ENCODE results near the gene CENPB.
A peak's percentile ranks its signal among the peaks of the same experiment; 100 is the strongest.
"Not testable (repeated sequence)": the region's sequence is repeated elsewhere in the genome, so short reads cannot be mapped to it uniquely, and the experiment has no call there.

The CENPB gene, protein sequence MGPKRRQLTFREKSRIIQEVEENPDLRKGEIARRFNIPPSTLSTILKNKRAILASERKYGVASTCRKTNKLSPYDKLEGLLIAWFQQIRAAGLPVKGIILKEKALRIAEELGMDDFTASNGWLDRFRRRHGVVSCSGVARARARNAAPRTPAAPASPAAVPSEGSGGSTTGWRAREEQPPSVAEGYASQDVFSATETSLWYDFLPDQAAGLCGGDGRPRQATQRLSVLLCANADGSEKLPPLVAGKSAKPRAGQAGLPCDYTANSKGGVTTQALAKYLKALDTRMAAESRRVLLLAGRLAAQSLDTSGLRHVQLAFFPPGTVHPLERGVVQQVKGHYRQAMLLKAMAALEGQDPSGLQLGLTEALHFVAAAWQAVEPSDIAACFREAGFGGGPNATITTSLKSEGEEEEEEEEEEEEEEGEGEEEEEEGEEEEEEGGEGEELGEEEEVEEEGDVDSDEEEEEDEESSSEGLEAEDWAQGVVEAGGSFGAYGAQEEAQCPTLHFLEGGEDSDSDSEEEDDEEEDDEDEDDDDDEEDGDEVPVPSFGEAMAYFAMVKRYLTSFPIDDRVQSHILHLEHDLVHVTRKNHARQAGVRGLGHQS

DNA sequence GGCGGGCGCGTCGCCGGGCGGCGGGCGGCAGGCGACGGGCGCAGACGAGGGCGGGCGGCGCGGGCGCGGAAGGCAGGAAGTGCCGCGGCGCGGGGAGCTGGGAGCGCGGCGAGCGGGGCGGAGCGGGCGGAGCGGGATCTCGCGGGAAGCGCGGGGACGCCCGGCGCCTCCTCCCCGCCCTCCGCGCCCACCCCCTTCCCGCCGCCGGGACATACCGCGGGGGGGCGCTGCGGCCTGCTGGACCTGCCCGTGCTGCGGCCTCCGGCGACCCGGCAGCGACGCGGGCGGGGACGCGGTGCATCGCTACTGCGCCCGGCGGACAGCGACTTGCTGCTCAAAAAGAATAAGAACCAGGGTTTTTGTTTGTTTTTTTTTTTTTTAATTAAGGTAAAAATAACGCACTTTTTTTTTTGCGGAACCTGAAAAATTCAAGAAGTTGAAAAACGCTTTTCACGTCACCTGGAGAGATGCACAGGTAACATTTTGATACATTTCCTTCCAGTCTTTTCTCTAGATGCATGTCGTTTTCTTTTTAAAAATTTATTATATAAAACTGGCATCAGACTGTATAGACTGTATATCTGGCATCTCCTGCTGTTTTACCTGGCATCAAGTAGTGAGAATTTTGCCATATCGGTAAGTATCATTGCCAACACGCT, at the start of gene CENPB:
Gene CENPB, minus strand, starts transcription at position 76 of the 659 bp plus-strand sequence. CDS start 257 bp downstream, outside the sequence.
- peak; percentile 82 for DNase-seq
- in situ Hi-C loops (cut with HindIII; ENCODE audit: low pct_ligation_motif_present, low pct_unique_long_range_greater_than_20kb, low sequenced_read_pairs) = no loop called here

DNA sequence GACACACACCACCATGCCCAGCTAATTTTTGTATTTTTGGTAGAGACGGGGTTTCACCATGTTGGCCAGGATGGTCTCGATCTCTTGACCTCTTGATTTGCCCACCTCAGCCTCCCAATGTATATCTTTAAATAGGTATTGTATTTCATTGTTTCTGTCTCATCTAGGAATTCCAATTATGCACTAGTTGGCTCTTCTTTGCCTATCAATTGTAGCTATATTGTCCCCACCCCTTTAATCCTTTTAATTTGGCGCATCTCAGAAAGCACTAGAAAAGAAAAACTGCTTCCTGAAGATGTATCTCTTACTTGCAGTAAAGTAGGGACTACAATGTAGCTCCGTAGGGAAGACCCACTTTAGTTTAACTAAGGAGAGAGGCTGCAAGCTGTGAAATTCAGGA, 49.6 kb upstream of the CENPB start:
- in situ Hi-C loops (cut with HindIII; ENCODE audit: low pct_ligation_motif_present, low pct_unique_long_range_greater_than_20kb, low sequenced_read_pairs) = no loop called here
- DNase-seq = no peak

DNA sequence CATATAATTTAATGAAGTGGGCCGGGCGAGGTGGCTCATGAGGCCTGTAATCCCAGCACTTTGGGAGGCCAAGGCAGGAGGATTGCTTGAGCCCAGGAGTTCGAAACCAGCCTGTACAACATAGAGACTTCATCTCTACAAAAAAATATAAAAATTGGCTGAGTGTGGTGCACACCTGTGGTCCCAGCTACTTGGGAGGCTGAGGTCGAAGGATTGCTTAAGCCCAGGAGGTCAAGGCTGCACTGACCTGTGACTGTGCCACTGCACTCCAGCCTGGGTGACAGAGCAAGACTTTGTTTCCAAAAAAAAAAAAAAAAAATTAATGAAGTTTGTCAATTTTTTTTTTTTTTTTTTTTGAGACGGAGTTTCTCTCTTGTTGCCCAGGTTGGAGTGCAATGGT, 43.4 kb upstream of the CENPB start:
- DNase-seq; in situ Hi-C loops (cut with HindIII; ENCODE audit: low pct_ligation_motif_present, low pct_unique_long_range_greater_than_20kb, low sequenced_read_pairs): not testable (repeated sequence)

DNA sequence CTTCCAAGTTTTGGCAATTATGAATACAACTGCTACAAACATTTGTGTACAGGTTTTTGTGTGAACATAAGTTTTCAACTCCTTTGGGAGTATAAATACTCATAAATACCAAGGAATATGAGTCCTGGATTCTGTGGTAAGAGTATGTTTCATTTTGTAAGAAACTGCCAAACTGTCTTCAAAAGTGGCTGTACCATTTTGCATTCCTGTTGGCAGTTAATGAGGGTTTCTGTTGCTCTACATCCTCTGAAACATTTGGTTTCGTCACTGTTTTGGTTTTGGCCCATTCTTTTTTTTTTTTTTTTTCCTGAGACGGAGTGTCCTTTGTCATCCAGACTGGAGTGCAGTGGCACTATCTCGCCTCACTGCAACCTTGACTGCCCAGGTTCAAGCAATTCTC, 42.3 kb upstream of the CENPB start:
- in situ Hi-C loops (cut with HindIII; ENCODE audit: low pct_ligation_motif_present, low pct_unique_long_range_greater_than_20kb, low sequenced_read_pairs) = no loop called here
- no peak for DNase-seq

DNA sequence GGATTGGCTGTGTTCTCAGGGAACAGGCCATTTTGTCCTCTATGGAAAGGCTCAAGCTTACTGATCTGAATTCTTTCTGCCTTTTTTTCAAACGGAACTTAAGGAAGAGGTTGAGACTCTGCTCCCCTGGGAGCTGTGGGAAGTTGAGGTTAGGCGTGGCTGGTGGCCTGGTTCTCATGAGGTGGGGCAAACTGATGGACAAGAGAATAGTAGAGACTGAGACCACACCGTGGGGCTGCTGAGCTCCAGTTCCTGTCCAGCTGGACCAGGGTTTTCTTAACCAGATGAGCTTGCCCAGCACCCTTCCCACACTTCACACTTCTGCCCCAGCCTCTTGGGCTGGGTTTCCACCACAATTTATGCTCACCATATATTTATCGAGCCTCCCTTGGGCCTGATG, 39.9 kb upstream of the CENPB start:
- in situ Hi-C loops (cut with HindIII; ENCODE audit: low pct_ligation_motif_present, low pct_unique_long_range_greater_than_20kb, low sequenced_read_pairs) = no loop called here
- no peak for DNase-seq

DNA sequence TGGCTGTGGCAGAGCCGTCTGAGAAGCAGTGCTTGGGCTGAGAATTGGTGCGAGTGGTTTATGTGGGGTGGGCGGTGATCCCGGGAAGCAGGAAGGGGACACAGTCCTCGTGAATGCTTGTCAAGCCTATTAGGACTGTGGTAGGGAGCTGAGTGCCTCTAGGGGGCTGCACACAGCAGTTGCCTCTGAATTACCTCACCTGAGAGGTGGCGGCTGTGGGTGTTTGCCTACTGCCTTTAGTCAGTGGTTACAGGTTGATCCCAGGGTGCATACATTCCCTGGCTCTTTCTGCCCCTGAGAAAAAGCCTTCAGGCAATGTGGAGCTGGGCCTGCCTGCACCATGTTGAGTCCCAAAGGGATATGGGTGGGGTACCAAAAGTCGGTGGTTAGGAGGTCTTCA, 39.0 kb upstream of the CENPB start:
- in situ Hi-C loops (cut with HindIII; ENCODE audit: low pct_ligation_motif_present, low pct_unique_long_range_greater_than_20kb, low sequenced_read_pairs) = no loop called here
- DNase-seq = no peak

DNA sequence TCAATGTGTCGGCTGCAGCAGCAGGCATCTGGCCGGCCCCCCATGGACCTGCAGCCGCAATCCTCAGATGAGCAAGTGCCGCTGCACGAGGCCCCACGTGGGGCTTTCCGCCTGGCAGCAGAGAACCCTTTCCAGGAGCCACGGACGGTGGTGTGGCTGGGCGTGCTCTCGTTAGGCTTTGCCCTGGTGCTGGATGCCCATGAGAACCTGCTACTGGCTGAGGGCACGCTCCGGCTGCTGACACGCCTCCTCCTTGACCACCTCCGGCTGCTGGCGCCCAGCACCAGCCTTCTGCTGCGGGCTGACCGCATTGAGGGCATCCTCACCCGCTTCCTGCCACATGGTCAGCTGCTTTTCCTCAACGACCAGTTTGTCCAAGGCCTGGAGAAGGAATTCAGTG, 37.3 kb upstream of the CENPB start:
- in situ Hi-C loops (cut with HindIII; ENCODE audit: low pct_ligation_motif_present, low pct_unique_long_range_greater_than_20kb, low sequenced_read_pairs) = no loop called here
- DNase-seq = no peak

DNA sequence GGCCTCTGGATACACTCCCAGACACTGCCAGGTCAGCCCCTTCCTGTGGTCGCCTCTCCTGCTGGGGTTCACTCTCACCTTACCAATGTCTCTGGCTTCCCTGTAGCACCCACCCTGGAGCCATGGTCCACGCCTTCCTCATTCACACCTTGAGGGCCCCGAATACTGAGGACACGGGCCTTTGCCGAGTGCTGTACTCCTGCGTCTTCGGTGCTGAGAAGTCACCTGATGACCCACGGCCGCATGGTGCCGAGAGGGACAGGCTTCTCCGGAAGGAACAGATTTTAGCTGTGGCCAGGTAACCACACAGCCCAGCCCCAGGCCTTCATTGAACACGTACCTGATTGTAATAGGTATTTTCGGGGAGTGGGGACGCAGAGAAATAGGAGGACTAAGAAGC, 35.5 kb upstream of the CENPB start:
- no peak for DNase-seq
- in situ Hi-C loops (cut with HindIII; ENCODE audit: low pct_ligation_motif_present, low pct_unique_long_range_greater_than_20kb, low sequenced_read_pairs) = no loop called here

DNA sequence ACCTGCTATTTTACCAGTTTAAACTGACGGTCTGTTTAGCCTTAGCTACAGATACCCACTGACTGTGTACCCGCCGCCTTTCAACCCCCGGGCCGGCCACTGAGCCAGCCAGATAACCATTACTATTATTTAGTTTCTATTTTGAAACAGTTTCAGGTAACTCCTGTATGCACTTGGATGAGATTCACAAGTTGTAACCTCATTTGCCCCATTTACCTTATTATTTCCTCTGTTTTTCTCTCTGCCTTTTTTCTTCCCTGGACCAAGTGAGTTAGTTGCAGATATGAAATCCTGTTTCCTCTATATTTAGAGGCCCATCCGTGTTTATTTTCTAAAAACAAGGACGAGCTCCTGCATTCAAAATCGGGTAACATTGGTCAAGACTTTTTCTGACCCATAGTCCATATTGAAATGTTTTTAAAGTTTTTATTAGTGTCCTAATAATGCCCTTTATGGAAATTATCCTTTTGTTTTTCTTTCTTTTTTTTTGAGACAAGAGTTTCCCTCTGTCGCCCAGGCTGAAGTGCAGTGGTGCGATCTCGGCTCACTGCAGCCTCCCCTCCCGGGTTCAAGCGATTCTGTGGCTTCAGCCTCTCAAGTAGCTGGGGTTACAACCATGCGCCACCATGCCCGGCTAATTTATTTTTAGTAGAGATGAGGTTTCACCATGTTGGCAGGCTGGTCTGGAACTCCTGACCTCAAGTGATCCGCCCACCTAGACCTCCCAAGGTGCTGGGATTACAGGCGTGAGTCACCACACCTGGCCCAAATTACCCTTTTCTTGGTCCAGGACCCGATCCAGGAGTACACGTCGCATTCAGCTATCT, 34.6 kb upstream of the CENPB start:
- DNase-seq = no peak
- in situ Hi-C loops (cut with HindIII; ENCODE audit: low pct_ligation_motif_present, low pct_unique_long_range_greater_than_20kb, low sequenced_read_pairs) = no loop called here

DNA sequence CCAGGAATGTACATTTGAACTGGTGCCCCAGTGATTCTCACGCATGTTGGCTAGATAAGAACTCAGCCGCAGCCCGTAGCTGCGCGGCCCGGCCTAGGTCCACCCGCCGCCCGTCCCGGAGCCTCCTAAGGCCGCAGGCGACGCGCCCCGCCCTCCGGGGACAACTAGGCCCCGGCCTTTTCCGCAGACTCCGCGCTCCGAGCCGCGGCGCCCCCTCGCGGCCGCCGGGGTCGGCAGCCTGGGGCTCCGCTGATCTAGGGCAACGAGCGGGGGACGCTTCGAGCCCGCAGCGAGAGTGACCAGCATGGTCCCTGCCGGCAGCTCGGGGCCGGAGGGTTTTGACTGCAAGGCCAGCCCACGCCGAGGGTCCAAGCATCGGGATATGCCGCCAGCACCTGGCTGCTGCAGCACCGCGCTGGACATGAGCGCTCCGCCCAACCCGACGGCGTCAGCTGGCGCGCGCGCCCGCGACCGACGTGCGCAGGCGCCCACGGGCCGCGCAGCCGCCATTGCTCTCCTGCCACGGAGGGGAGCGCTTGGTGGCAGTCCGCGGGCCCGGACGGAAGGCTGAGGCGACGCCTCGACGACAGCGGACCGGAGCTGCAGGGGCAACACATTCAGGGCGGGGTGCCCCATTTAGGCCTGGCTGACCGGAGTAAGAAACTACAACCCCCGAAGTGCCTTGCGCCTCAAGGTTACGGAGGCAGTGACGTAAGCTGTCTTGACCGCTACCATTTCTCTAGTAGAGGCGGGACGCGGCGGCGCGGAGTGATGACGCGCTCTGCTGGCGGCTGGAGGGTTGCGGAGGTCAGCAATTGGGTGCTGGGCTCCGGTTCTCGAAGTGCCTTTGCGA, 33.7 kb upstream of the CENPB start, which contains the start of gene AP5S1:
Gene AP5S1, plus strand, starts transcription at position 500 of the 853 bp plus-strand sequence. CDS start 1,571 bp downstream, outside the sequence.
- DNase-seq = peak; percentile 93
- in situ Hi-C loops (cut with HindIII; ENCODE audit: low pct_ligation_motif_present, low pct_unique_long_range_greater_than_20kb, low sequenced_read_pairs) = no loop called here

DNA sequence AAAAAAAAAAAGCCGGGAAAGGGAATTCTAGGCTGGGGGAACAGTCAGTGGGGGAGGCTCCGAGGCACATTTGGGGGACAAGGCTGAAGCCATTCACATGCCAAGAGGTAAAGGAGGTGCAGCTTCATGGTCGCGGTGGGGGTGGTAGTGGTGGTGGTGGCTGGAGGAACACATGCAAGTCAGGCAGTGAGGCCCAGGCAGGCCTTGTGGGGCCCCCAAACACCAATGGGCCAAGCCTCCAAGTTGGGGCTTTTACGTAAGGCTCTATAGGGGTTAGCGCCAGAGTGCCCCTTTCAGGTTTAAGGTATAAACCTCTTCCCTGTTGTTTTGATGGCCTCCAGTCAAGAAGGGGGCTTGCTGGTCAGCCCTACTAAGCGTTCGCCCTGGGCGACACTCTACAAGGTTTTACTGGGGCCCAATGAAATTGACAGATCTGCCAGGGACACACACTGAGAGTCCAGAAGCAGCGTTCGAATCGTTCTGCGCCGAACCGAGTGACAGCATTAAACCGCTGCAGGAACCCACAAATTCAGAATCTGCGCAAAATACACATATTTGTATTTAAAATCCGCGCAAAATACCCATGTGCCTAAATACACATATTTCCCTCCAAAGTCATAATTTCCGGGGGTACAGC, 33.0 kb upstream of the CENPB start:
- in situ Hi-C loops (cut with HindIII; ENCODE audit: low pct_ligation_motif_present, low pct_unique_long_range_greater_than_20kb, low sequenced_read_pairs) = no loop called here
- DNase-seq = no peak

DNA sequence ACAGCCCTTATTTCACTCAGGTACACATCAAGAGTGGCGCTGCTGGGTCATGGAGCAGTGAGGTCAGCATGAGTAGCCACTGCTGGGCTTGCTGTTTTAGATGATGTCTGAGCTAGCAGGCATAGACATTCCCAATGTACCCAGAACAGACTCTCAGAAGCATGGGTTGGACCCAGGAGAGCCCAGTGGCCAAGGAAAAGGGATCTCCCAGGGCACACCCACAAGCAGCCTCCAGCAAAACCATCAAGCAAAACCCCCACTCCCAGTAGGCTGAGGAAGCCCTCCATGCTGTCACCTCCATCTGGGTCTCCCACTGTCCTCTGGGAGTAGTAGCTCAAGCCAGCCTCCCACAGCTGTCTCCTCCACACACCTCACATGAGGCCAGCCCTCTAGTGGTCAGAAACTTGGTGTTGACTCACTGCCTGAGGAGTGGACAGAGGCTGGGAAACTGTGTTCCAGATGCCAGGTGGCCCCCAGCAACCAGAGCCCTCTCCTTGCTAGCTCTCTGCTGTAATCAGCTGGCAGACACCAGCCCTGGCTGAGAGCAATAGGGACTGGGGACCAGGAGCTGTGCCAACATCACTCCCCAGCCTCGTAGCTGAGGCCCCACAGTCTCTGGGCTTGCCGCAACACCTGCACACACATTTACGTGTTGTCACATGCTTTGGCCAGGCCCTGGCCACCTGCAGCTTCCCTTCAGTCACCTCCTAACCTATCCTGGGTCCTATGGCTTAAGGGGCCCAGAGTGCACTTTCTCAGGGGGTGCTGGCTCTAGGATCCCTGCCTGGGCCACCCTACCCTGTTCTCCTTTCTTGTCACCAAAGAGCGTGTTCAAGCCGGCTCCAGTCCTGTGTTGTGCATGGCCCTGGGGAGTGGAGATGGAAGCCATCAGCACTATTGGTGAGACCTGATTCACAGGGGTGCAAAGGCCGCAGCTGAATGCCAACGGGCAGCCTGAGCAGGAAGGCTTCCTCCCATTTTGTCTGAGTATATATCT, 31.9 kb upstream of the CENPB start:
- peak; percentile 82 for DNase-seq
- in situ Hi-C loops (cut with HindIII; ENCODE audit: low pct_ligation_motif_present, low pct_unique_long_range_greater_than_20kb, low sequenced_read_pairs) = no loop called here

DNA sequence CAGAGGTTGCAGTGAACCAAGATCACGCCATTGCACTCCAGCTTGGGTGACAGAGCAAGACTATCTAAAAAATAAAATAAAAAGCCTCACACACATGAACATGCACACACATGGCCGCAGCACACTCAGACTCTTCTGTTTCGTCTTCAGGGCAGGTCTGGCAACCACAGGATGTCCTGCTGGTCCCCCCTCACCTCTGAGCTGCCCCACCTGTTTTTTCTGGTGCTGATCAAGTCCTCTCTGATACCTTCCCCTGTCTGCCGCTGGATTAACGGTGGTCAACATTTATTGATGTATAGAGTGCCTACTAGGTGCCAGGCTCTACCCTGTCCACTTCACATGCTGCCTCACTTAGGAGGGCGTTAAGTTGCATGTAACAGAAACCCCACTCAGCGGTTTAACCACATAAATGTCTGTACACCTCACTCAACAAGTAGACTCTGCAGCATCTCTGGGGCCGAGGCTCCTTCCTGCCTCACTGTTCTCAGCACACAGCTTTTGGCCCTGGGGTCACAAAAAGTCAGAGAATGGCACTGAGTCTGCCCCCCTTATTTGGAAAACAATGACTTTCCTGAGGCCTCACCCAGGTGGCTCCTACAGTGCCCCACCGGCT, 29.3 kb upstream of the CENPB start:
- no peak for DNase-seq
- in situ Hi-C loops (cut with HindIII; ENCODE audit: low pct_ligation_motif_present, low pct_unique_long_range_greater_than_20kb, low sequenced_read_pairs) = no loop called here

DNA sequence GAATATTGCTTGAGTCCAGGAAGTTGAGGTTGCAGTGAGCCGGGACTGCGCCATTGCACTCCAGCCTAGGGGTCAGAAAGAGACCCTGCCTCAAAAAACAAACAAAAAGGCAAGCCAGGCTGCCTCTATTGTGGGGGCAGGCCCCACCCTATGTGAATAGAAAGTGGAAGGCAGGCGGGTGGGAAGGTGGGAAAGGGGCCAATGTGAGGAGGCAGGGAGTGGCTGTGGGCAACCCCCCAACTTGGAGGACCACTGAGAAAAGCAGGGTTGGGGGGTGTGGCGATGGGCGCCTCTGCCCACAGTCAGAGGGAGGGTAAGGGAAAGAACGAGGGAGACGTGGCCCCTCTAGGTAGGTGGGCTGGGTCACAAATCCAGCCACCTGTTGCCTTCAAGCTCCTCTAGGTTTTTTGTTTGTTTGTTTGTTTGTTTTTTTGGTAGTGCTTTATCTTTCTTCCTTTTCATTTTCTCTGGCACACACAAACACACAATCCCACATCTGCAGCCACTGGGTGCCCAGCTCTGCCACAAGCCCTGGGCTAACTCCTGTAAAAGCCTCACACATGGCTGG, 28.5 kb upstream of the CENPB start:
- in situ Hi-C loops (cut with HindIII; ENCODE audit: low pct_ligation_motif_present, low pct_unique_long_range_greater_than_20kb, low sequenced_read_pairs) = no loop called here
- no peak for DNase-seq

DNA sequence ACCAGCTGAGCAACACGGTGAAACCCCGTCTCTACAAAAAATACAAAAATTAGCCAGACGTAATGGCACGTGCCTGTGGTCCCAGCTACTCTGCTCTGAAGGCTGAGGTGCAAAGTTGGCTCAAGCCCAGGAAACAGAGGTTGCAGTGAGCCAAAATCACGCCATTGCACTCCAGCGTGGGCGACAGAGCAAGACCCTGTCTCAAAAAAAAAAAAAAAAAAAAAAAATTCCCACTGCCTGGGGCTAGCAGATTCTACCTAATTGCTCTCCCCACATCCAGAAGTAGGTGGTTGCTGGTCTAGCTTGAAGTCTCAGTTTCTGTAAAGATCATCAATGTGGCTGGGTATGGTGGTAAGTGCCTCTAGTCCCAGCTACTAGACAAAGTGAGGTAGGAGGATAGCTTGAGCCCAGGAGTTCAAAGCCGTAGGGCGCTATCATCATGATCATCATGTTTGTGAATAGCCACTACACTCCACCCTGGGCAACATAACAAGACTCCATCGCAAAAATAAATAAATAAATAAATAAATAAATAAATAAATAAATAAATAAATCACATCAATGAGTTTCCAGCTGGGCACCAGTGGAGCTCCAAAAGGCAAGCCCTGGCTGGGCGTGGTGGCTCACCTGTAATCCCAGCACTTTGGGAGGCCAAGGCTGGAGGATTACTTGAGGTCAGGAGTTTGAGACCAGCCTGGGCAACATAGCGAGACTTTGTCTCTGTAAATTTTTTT, 27.5 kb upstream of the CENPB start:
- in situ Hi-C loops (cut with HindIII; ENCODE audit: low pct_ligation_motif_present, low pct_unique_long_range_greater_than_20kb, low sequenced_read_pairs) = no loop called here
- DNase-seq = no peak

Data from ACHN (cell line).